ENCODE data around the gene PIK3C2G. TPM values are rescaled to one million over a fixed set of nuclear protein-coding genes. Genes with fewer than 3 reads are reported as not detected.

Gene PIK3C2G
- polyA plus RNA-seq, 1 donor (not counting 4 experiments of a cell fraction or from before 2014, with no cell fraction given), result 3.7 TPM

GRCh38 chr12:18549598-18549997 lies 288.3 kb downstream of the PIK3C2G start:
- H3K27me3 ChIP-seq (ENCODE audit: control insufficient read depth, extremely low read depth, insufficient read depth, low read length), result no peaks in the 10 kb centered on the region
- no peaks in the 10 kb centered on the region for H3K4me1 ChIP-seq (ENCODE audit: control insufficient read depth, extremely low read depth, insufficient read depth, low read length)
- H3K36me3 ChIP-seq (ENCODE audit: control insufficient read depth in 2 of 2, extremely low read depth in 1 of 2, insufficient read depth in 2 of 2, low read length in 2 of 2), result no peaks in the 10 kb centered on the region
- no peaks in the 10 kb centered on the region for H3K9me1 ChIP-seq (ENCODE audit: control insufficient read depth, extremely low read depth, insufficient read depth, low read length)
- no peak overlapping the region for H3K4me2 ChIP-seq (ENCODE audit: control insufficient read depth, extremely low read depth, insufficient read depth, low read depth, low read length)
- no peaks in the 10 kb centered on the region for H3K9me3 ChIP-seq (ENCODE audit: control insufficient read depth, low read depth, low read length)
- no peaks in the 10 kb centered on the region for H3K79me2 ChIP-seq (ENCODE audit: control insufficient read depth, insufficient read depth, low read length)
- no peak for FAIRE-seq
- TF ChIP-seq CTCF (optimal IDR thresholded peaks at IDR 0.05 in 1 of 3, IDR thresholded peaks at IDR 0.05 in 1 of 3, conservative IDR thresholded peaks at IDR 0.05 in 1 of 3; ENCODE audit: extremely low read depth in 1 of 3, insufficient read depth in 2 of 3, low read length in 3 of 3) (peak in 1 of 3 experiments; percentile 15), EZH2 (IDR thresholded peaks at IDR 0.05; ENCODE audit: low read length) (no peak)
- no peak overlapping the region for H3K27ac ChIP-seq (ENCODE audit: control insufficient read depth, insufficient read depth, low read length)
- no peak overlapping the region for H3K4me3 ChIP-seq (ENCODE audit: control insufficient read depth in 2 of 3, extremely low read depth in 1 of 3, insufficient read depth in 2 of 3, low read depth in 1 of 3, low read length in 3 of 3)
- H3K9ac ChIP-seq (ENCODE audit: control insufficient read depth, extremely low read depth, insufficient read depth, low read length), result no peak overlapping the region
- DNase-seq (ENCODE audit: low read depth, low spot score), result no peak
- H2AFZ ChIP-seq (ENCODE audit: control insufficient read depth, low read length), result no peak overlapping the region
- dilution Hi-C loops (cut with MboI; ENCODE audit: extremely low pct_ligation_motif_present, low sequenced_read_pairs), result no loop called here
- no peaks in the 10 kb centered on the region for H4K20me1 ChIP-seq (ENCODE audit: control insufficient read depth, extremely low read depth, insufficient read depth, low read length)

GRCh38 chr12:18551106-18551505 lies 289.8 kb downstream of the PIK3C2G start:
- Histone ChIP-seq H3K79me2 (ENCODE audit: control insufficient read depth, insufficient read depth, low read length) (no peaks in the 10 kb centered on the region), H3K36me3 (ENCODE audit: control insufficient read depth in 2 of 2, extremely low read depth in 1 of 2, insufficient read depth in 2 of 2, low read length in 2 of 2) (no peaks in the 10 kb centered on the region), H3K9ac (ENCODE audit: control insufficient read depth, extremely low read depth, insufficient read depth, low read length) (no peak overlapping the region), H3K9me1 (ENCODE audit: control insufficient read depth, extremely low read depth, insufficient read depth, low read length) (no peaks in the 10 kb centered on the region), H3K9me3 (ENCODE audit: control insufficient read depth, low read depth, low read length) (no peaks in the 10 kb centered on the region), H2AFZ (ENCODE audit: control insufficient read depth, low read length) (no peak overlapping the region), H4K20me1 (ENCODE audit: control insufficient read depth, extremely low read depth, insufficient read depth, low read length) (no peaks in the 10 kb centered on the region), H3K4me1 (ENCODE audit: control insufficient read depth, extremely low read depth, insufficient read depth, low read length) (no peaks in the 10 kb centered on the region), H3K27me3 (ENCODE audit: control insufficient read depth, extremely low read depth, insufficient read depth, low read length) (no peaks in the 10 kb centered on the region), H3K27ac (ENCODE audit: control insufficient read depth, insufficient read depth, low read length) (no peak overlapping the region), H3K4me3 (ENCODE audit: control insufficient read depth in 2 of 3, extremely low read depth in 1 of 3, insufficient read depth in 2 of 3, low read depth in 1 of 3, low read length in 3 of 3) (no peak overlapping the region), H3K4me2 (ENCODE audit: control insufficient read depth, extremely low read depth, insufficient read depth, low read depth, low read length) (no peak overlapping the region)
- dilution Hi-C loops (cut with MboI; ENCODE audit: extremely low pct_ligation_motif_present, low sequenced_read_pairs), result no loop called here
- DNase-seq (ENCODE audit: low read depth, low spot score) (no peak), FAIRE-seq (no peak)
- TF ChIP-seq EZH2 (IDR thresholded peaks at IDR 0.05; ENCODE audit: low read length) (no peak), CTCF (optimal IDR thresholded peaks at IDR 0.05 in 1 of 3, IDR thresholded peaks at IDR 0.05 in 1 of 3, conservative IDR thresholded peaks at IDR 0.05 in 1 of 3; ENCODE audit: extremely low read depth in 1 of 3, insufficient read depth in 2 of 3, low read length in 3 of 3) (no peak)

Measured in keratinocyte (primary cell).